Measurements from ENCODE around the gene MSH5. TPM values are rescaled to one million over a fixed set of nuclear protein-coding genes. Genes with fewer than 3 reads are reported as not detected.

Gene MSH5
- total RNA-seq, 1 experiment from 2014 or later: 7.1 TPM

GRCh38 chr6:31710523-31711219 lies 29.1 kb upstream of the MSH5 start:
- DNase-seq (ENCODE audit: low spot score): no peak
- in situ Hi-C loops (cut with HindIII; ENCODE audit: low sequenced_read_pairs): no loop called here

- in situ Hi-C loops (cut with HindIII; ENCODE audit: low sequenced_read_pairs): no loop called here
- DNase-seq (ENCODE audit: low spot score): no peak
Measured at GRCh38 chr6:31711233-31711632, 28.6 kb upstream of the MSH5 start.

GRCh38 chr6:31712296-31712695 lies 27.5 kb upstream of the MSH5 start:
- DNase-seq (ENCODE audit: low spot score): no peak
- in situ Hi-C loops (cut with HindIII; ENCODE audit: low sequenced_read_pairs): no loop called here

DNA sequence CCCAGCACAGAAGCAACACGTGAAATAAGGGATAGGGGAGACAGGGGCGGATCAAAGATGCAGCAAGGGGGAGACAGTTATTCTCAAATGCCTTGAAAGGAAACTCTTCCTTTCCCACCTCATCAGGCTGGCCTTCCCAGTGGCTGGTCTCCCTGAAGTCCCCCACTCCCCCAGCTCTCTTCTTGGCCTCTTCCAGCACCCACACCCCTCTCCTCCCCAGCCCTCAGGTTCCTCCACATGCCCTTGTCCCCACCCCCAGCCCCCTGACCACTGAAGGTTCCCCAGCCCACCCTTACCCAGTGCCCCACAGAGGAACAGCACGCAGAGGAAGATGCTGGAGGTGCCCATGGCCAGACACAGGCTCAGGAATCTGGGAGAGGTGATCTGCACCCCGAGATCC lies 26.3 kb upstream of the MSH5 start:
- DNase-seq (ENCODE audit: low spot score): no peak
- in situ Hi-C loops (cut with HindIII; ENCODE audit: low sequenced_read_pairs): no loop called here

- in situ Hi-C loops (cut with HindIII; ENCODE audit: low sequenced_read_pairs): no loop called here
Measured at GRCh38 chr6:31713991-31714684, 25.7 kb upstream of the MSH5 start.

DNA sequence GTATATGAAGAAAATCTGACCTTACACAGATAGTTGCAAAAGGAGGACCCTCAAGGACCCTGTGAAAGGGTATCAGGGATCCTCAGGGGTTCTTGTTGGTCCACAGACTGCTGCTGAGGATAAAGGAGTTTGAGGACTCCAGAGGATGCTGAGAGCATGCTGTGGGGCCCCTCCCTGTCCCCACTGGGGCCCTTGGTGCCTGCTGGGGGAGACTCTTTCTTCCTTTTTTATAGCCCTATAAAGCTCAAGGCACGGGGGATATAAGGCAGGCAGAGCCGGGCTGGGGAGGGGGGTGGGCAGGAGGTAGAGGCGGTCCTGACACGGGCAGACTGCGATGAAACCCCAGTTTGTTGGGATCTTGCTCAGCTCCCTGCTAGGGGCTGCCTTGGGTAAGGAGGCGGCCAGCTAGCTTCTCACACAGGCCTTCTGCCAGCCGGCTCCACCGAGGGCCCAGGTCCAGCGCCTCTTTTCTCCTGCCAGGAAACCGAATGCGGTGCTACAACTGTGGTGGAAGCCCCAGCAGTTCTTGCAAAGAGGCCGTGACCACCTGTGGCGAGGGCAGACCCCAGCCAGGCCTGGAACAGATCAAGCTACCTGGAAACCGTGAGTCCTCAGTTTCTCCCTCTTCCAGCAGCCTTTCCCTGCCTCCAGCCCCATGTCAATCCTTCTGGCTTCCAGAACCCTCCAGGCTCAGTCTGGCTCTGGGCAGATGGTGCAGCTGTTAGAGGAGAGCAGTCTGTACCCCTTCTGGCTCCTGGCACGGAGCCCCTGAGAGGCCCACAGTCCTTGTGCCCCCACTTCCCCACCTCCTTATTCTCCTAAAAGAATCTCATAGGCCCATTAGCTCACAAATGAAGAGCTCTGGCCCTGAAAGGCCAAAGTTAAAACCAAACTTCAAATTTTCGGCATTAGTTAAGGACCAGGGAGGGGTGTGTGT lies 24.5 kb upstream of the MSH5 start, which contains the start of gene LY6G6D:
LY6G6D (plus strand) TSS at position 327 of the 937 bp plus-strand sequence; CDS start at position 335, 8 bp downstream.
- in situ Hi-C loops (cut with HindIII; ENCODE audit: low sequenced_read_pairs): no loop called here
- no peak for DNase-seq (ENCODE audit: low spot score)

More at GRCh38 chr6:31713991-31714684, 25.7 kb upstream of the MSH5 start:
- no peak for DNase-seq (ENCODE audit: low spot score)

GRCh38 chr6:31717499-31718222 lies 22.1 kb upstream of the MSH5 start:
- no peak for DNase-seq (ENCODE audit: low spot score)
- in situ Hi-C loops (cut with HindIII; ENCODE audit: low sequenced_read_pairs): no loop called here

DNA sequence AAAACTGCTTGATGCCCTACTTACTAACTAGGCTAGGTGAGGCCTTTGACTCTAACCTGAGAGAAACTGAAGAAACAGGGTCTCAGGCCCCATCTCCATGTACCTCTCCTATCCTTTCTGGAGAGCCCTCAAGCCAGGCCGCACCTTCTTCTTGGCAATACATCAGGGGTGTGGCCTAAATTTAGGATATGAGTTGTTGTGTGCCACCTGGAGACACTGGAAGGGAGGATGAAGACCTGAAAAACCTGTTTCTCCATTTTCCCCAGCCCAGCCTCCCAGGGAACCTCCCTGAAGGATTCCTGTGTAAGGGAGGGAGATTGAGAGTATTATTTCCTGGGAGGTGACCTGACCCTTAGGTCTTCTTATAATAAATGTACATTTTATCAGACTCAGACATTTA lies 21.5 kb upstream of the MSH5 start:
- in situ Hi-C loops (cut with HindIII; ENCODE audit: low sequenced_read_pairs): no loop called here
- DNase-seq (ENCODE audit: low spot score): no peak

- no peak for DNase-seq (ENCODE audit: low spot score)
Measured at GRCh38 chr6:31719001-31719400, 20.8 kb upstream of the MSH5 start.

DNA sequence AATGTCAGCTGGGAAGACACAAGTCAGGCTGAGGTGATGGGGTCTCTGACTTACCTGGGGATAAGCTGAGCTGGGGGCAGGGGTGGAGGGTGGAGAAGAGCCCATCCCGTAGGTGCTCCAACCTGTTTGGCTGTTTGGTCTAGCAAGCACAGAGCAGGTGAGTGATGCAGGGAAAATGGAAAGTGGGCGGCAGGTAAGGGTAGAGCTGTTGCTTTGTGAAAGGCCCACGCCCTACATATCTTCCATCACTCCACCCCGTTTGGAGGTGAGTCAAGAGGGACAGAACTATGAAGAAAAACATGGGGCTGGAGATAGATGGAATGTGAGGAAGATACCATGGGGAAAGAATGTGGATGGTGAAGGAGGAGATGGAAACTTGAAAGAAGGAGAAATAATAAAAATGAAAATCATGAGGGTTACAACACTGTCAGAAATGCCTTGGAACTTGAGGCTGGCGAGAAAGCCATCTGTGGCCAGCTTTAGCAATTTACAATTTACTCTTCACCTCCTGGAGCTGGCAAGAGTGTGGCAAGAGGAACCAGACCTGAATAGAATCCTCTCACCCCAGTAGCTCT lies 19.5 kb upstream of the MSH5 start:
- no peak for DNase-seq (ENCODE audit: low spot score)
- in situ Hi-C loops (cut with HindIII; ENCODE audit: low sequenced_read_pairs): no loop called here

More at GRCh38 chr6:31719001-31719400, 20.8 kb upstream of the MSH5 start:
- in situ Hi-C loops (cut with HindIII; ENCODE audit: low sequenced_read_pairs): no loop called here

DNA sequence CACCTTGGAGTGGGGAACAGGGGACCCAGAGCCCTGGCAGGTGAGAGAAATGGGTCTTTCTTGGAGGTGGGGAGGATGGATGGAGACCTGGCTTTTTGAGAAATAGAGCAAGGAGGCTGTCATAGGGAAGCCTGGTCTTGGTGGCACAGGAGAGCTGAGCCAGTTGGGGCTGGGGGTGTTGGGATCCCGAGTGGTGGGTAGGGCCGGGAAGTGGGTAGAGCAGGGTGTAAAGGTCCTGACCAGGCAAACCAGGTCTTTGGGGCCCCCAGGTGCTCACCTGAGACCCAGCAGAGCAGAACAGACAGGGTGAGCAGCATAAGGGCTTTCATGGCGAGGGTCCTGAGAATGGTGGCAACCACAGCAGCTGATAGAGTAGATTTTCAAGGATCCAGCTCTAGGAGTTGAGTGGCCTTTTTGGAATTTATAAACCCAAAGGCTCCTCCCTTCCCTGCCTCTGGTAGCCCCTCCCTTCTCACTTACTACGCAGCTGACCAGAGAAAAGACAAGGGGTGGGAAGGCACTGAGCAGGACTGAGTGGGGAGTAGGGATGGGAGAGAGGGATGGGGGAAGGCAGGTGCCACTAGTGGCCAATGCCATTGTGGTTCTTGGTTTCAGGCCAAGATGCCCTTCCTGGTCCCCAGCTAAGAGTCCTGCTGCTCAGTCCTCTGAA lies 18.3 kb upstream of the MSH5 start, which contains the start of gene LY6G6C:
LY6G6C (minus strand) TSS at position 396 of the 670 bp plus-strand sequence; CDS start at position 329, 67 bp downstream.
- no peak for DNase-seq (ENCODE audit: low spot score)
- in situ Hi-C loops (cut with HindIII; ENCODE audit: low sequenced_read_pairs): no loop called here

GRCh38 chr6:31722173-31722572 lies 17.6 kb upstream of the MSH5 start:
- DNase-seq (ENCODE audit: low spot score): no peak
- in situ Hi-C loops (cut with HindIII; ENCODE audit: low sequenced_read_pairs): no loop called here

- DNase-seq (ENCODE audit: low spot score): no peak
- in situ Hi-C loops (cut with HindIII; ENCODE audit: low sequenced_read_pairs): no loop called here
Measured at GRCh38 chr6:31723245-31723979, 16.4 kb upstream of the MSH5 start, which contains the start of gene MPIG6B. Gene MPIG6B, plus strand, starts transcription at chr6:31723373. Its CDS starts 11 bp downstream, at chr6:31723384.

DNA sequence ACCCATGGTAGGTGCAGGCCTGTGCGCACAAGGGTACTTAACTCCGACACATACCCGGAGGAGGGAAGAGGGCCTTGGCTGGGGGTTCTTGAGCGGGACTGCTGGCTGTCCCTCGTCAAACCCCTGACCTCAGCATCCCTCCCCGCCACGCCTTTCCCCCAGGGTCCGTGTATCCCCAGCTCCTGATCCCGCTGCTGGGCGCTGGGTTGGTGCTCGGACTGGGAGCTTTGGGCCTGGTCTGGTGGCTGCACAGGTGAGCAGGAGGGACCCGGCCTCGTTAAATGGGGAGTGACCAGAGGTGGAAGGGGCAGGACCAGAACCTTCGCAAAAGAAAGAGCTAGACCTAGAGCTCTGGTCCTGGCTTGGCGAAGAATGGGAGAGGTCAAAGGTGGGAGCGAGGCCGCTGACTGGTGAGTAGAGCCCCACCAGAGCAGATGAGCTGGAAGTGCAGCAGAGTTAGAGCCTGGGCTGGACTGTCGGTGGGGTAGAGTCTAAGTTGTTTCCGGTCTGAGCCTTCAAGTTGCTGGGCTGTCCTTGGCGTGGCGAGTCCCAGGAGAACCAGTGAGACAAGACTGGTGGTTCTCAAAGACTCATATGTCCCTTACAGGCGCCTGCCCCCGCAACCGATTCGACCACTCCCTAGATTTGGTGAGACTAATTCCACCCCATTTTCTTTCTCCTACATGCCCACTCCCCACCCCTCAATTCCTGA lies 15.7 kb upstream of the MSH5 start:
- no peak for DNase-seq (ENCODE audit: low spot score)
- in situ Hi-C loops (cut with HindIII; ENCODE audit: low sequenced_read_pairs): no loop called here

- in situ Hi-C loops (cut with HindIII; ENCODE audit: low sequenced_read_pairs): no loop called here
- DNase-seq (ENCODE audit: low spot score): no peak
Measured at GRCh38 chr6:31725502-31726350, 14.1 kb upstream of the MSH5 start.

Measured in G401 (cell line).